HEK293T (cell line): Measurements from ENCODE around the gene OSBPL2.

ENCODE experiments used
- CTCF ChIA-PET: fragments of 350-600 bp; formaldehyde crosslinking; extraction: SDS; loops from one replicate; lab custom pipeline; 2021; ENCODE audit warnings: antibody characterized with exemption, inconsistent platforms; lab: Yijun Ruan, JAX
- POLR2A ChIA-PET: fragments of 350-600 bp; formaldehyde crosslinking; extraction: SDS; loops from one replicate; lab custom pipeline; 2020; ENCODE audit warnings: antibody characterized with exemption, inconsistent platforms; lab: Yijun Ruan, JAX
- DNase-seq: peaks from one replicate; pipeline ENCODE4 v3.0.0; 2012; ENCODE audit warnings: mixed read lengths; ENCODE audit errors: extremely low spot score
- ARNT ChIP-seq: fragments of 450-650 bp; IDR thresholded peaks from 2 replicates; pipeline ENCODE4 v1.6.1; 2017; ENCODE audit warnings: mild to moderate bottlenecking
- BHLHE40 ChIP-seq: fragments of 450-650 bp; IDR thresholded peaks from 2 replicates; pipeline ENCODE4 v1.6.1; 2016; ENCODE audit warnings: mild to moderate bottlenecking, moderate library complexity, borderline replicate concordance
- CTBP1 ChIP-seq: fragments of 450-650 bp; IDR thresholded peaks from 2 replicates; pipeline ENCODE4 v1.6.1; 2016; ENCODE audit warnings: borderline replicate concordance
- ELF4 ChIP-seq: fragments of 450-650 bp; IDR thresholded peaks from 2 replicates; pipeline ENCODE4 v1.6.1; 2017; ENCODE audit warnings: antibody characterized with exemption
- FOXA1 ChIP-seq: fragments of 450-650 bp; IDR thresholded peaks from 2 replicates; pipeline ENCODE4 v1.6.1; 2016; ENCODE audit warnings: mild to moderate bottlenecking
- FOXK2 ChIP-seq: fragments of 450-650 bp; IDR thresholded peaks from 2 replicates; pipeline ENCODE4 v1.6.1; 2016; ENCODE audit warnings: mild to moderate bottlenecking
- FOXM1 ChIP-seq: fragments of 450-650 bp; IDR thresholded peaks from 2 replicates; pipeline ENCODE4 v1.6.1; 2017; ENCODE audit warnings: mild to moderate bottlenecking, borderline replicate concordance
- HDGF ChIP-seq: fragments of 450-650 bp; IDR thresholded peaks from 2 replicates; pipeline ENCODE4 v1.6.1; 2017; ENCODE audit warnings: antibody characterized with exemption, borderline replicate concordance
- L3MBTL2 ChIP-seq: fragments of 450-650 bp; conservative IDR thresholded peaks from 2 replicates; pipeline ENCODE4 v1.6.1; 2016; ENCODE audit warnings: mild to moderate bottlenecking
- LEF1 ChIP-seq: fragments of 450-650 bp; IDR thresholded peaks from 2 replicates; pipeline ENCODE4 v1.6.1; 2017; ENCODE audit warnings: mild to moderate bottlenecking, borderline replicate concordance
- NFRKB ChIP-seq: fragments of 450-650 bp; IDR thresholded peaks from 2 replicates; pipeline ENCODE4 v1.6.1; 2016; ENCODE audit warnings: mild to moderate bottlenecking, moderate library complexity
- PKNOX1 ChIP-seq: fragments of 450-650 bp; IDR thresholded peaks from 2 replicates; pipeline ENCODE4 v1.6.1; 2016
- SP1 ChIP-seq: fragments of 450-650 bp; IDR thresholded peaks from 2 replicates; pipeline ENCODE4 v1.6.1; 2017
- SUZ12 ChIP-seq: fragments of 450-650 bp; IDR thresholded peaks from 2 replicates; pipeline ENCODE4 v1.6.1; 2016; ENCODE audit warnings: mild to moderate bottlenecking
- TARDBP ChIP-seq: fragments of 450-650 bp; IDR thresholded peaks from 2 replicates; pipeline ENCODE4 v1.6.1; 2016
- ZNF384 ChIP-seq: fragments of 450-650 bp; IDR thresholded peaks from 2 replicates; pipeline ENCODE4 v1.6.1; 2016

OSBPL2 gene

GRCh38 chr20:62195736-62196135 lies 42.6 kb upstream of the OSBPL2 start:
- ChIA-PET CTCF (no interaction called here), POLR2A (no interaction called here)
- TF ChIP-seq ZNF384 (no peak), ELF4 (no peak), CTBP1 (no peak)
- no peak for DNase-seq

GRCh38 chr20:62196286-62196685 lies 42.0 kb upstream of the OSBPL2 start:
- CTCF ChIA-PET = interaction anchor here (0.5 kb wide), 1 partner anchor 45 kb away, joined by 3 read pairs; no protein-coding TSS in a partner anchor
- DNase-seq = no peak

GRCh38 chr20:62197311-62197710 lies 41.0 kb upstream of the OSBPL2 start:
- CTCF ChIA-PET = no interaction called here

More at GRCh38 chr20:62196286-62196685, 42.0 kb upstream of the OSBPL2 start:
- TF ChIP-seq FOXA1 (no peak), NFRKB (no peak), PKNOX1 (no peak), ELF4 (no peak), CTBP1 (no peak), TARDBP (no peak), HDGF (no peak), BHLHE40 (no peak), FOXK2 (no peak), ZNF384 (no peak), L3MBTL2 (no peak), LEF1 (no peak), SP1 (no peak), ARNT (no peak), SUZ12 (no peak), FOXM1 (no peak)
- POLR2A ChIA-PET = no interaction called here

DNA sequence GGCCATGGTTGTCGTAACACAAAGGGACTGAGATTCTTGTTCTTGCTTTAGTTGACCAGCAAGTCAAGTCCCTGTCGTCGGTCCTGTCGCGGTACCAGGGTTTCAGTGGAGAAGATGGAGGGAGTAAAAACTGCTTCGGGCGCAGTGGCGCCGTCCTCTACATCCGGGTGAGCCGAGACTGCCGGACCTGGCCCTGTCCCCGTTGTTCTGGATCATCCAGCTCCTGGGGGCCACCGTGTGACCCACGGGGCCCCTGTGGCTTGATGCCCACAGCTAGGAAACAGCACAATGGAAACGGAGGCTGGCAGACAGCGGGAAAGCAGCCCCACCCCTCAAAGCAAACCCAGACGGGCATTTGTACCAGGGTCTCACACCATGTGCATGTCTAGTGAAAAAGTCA lies 40.5 kb upstream of the OSBPL2 start:
- no peak for TF ChIP-seq CTBP1
- no peak for TF ChIP-seq ARNT
- TF ChIP-seq ZNF384 = no peak
- TF ChIP-seq TARDBP = no peak
- no peak for TF ChIP-seq ELF4
- no peak for TF ChIP-seq L3MBTL2
- TF ChIP-seq BHLHE40 = no peak
- no peak for TF ChIP-seq SP1
- no peak for TF ChIP-seq SUZ12
- TF ChIP-seq NFRKB = no peak
- TF ChIP-seq HDGF = no peak
- TF ChIP-seq FOXA1 = no peak
- TF ChIP-seq LEF1 = no peak
- TF ChIP-seq PKNOX1 = no peak
- POLR2A ChIA-PET = no interaction called here
- DNase-seq = no peak
- CTCF ChIA-PET = no interaction called here

More at GRCh38 chr20:62197311-62197710, 41.0 kb upstream of the OSBPL2 start:
- no peak for DNase-seq
- POLR2A ChIA-PET = no interaction called here
- no peak for TF ChIP-seq PKNOX1
- TF ChIP-seq ELF4 = no peak
- TF ChIP-seq SP1 = no peak

DNA sequence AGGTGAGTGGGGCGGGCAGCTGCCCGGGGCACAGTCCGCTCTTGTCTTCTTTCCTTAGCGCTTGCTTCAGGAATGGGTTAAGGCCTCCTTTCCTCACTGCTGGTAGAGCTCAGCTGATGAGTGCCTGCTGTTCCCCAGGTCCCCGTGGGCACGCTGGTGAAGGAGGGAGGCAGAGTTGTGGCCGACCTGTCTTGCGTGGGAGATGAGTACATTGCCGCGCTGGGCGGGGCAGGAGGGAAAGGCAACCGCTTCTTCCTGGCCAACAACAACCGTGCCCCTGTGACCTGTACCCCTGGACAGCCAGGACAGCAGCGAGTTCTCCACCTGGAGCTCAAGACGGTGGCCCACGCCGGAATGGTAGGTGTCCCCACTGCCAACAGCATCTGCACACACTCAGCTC lies 39.8 kb upstream of the OSBPL2 start:
- ChIA-PET CTCF (no interaction called here), POLR2A (no interaction called here)
- no peak for TF ChIP-seq BHLHE40
- TF ChIP-seq ARNT = no peak
- TF ChIP-seq L3MBTL2 = no peak
- no peak for TF ChIP-seq FOXM1
- no peak for TF ChIP-seq TARDBP
- TF ChIP-seq SUZ12 = no peak
- TF ChIP-seq LEF1 = no peak
- TF ChIP-seq ZNF384 = no peak
- no peak for DNase-seq

DNA sequence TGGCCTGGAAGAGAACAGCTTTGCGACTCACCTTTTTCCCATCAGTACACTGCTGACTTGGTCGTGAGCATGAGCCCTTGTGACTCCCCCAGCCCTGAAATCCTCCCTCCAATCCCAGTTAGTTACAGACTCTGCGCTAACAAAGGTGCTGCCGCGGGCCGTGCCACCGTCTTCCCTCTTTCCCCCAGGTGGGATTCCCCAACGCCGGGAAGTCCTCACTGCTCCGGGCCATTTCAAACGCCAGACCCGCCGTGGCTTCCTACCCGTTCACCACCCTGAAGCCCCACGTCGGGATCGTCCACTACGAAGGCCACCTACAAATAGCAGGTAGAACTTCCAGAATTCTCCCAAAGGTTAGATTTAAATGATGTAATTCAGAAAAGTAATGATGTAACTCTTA lies 39.4 kb upstream of the OSBPL2 start:
- ChIA-PET POLR2A (no interaction called here), CTCF (no interaction called here)
- no peak for DNase-seq
- no peak for TF ChIP-seq PKNOX1
- no peak for TF ChIP-seq ARNT
- TF ChIP-seq ZNF384 = no peak
- TF ChIP-seq LEF1 = no peak
- TF ChIP-seq HDGF = no peak
- no peak for TF ChIP-seq L3MBTL2
- TF ChIP-seq FOXM1 = no peak
- no peak for TF ChIP-seq CTBP1
- no peak for TF ChIP-seq BHLHE40
